Stomach (tissue), 4 donors: ENCODE measurements around the gene CDCA5.

Source experiments
- POLR2A ChIP-seq, 4 donors: fragments of 450-650 bp; IDR thresholded peaks; one replicate each; pipeline ENCODE4 v1.6.1; 2016; ENCODE audit warnings: antibody characterized with exemption in 4 of 4, control low read depth in 2 of 4, mild to moderate bottlenecking in 1 of 4, moderate library complexity in 1 of 4
- TF ChIP-seq, protein P1 (sequence below), 7 experiments: fragments of 450-650 bp in 4 of 7; fragments of 200-600 bp in 3 of 7; sonication (generic) in 3 of 7; IDR thresholded peaks; one replicate each; pipeline ENCODE4 v1.5.1; 2016 to 2019; ENCODE audit warnings: antibody characterized with exemption in 7 of 7, control low read depth in 2 of 7, mild to moderate bottlenecking in 1 of 7

DNA sequence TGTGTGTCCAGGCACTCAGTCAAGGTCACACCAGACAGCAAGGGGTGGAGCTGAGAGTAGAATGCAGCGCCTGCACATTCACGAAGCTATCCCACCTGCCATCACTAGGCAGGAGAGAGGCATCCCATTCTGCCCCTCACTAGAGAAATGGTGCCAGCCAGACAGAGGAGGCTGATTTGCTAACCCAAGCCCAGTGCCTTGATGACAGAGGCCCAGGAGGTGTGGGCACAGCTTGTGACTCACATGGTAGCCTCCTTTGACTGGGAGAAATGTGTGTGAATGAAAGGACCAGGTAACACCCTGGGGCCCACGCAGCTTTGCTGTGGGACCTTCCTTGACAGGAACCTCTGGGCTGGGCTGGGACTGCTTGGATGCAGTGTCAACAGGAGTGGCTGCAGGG is 20.3 kb downstream of the CDCA5 start:
- TF ChIP-seq, protein P1, sequence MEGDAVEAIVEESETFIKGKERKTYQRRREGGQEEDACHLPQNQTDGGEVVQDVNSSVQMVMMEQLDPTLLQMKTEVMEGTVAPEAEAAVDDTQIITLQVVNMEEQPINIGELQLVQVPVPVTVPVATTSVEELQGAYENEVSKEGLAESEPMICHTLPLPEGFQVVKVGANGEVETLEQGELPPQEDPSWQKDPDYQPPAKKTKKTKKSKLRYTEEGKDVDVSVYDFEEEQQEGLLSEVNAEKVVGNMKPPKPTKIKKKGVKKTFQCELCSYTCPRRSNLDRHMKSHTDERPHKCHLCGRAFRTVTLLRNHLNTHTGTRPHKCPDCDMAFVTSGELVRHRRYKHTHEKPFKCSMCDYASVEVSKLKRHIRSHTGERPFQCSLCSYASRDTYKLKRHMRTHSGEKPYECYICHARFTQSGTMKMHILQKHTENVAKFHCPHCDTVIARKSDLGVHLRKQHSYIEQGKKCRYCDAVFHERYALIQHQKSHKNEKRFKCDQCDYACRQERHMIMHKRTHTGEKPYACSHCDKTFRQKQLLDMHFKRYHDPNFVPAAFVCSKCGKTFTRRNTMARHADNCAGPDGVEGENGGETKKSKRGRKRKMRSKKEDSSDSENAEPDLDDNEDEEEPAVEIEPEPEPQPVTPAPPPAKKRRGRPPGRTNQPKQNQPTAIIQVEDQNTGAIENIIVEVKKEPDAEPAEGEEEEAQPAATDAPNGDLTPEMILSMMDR (IDR thresholded peaks at IDR 0.05), result no peak
- no peak for TF ChIP-seq POLR2A (IDR thresholded peaks at IDR 0.05)
